Measurements from ENCODE around the gene DOK3.

DNA sequence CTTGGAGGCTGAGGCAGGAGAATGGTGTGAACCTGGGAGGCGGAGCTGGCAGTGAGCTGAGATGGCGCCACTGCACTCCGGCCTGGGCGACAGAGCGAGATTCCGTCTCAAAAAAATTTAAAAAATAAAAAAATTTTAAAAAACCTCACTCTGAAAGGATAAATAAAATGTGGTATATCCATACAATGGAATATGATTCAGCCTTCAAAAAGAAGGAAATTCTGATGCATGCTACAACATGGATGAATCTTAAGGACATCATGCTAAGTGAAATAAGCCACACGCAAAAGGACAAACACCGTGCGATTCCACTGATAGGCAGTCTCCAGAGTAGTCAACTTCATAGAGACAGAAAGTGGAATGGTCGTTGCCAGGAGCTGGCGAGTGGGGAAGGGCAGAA is 44.6 kb downstream of the DOK3 start:
- TF ChIP-seq, protein P1, sequence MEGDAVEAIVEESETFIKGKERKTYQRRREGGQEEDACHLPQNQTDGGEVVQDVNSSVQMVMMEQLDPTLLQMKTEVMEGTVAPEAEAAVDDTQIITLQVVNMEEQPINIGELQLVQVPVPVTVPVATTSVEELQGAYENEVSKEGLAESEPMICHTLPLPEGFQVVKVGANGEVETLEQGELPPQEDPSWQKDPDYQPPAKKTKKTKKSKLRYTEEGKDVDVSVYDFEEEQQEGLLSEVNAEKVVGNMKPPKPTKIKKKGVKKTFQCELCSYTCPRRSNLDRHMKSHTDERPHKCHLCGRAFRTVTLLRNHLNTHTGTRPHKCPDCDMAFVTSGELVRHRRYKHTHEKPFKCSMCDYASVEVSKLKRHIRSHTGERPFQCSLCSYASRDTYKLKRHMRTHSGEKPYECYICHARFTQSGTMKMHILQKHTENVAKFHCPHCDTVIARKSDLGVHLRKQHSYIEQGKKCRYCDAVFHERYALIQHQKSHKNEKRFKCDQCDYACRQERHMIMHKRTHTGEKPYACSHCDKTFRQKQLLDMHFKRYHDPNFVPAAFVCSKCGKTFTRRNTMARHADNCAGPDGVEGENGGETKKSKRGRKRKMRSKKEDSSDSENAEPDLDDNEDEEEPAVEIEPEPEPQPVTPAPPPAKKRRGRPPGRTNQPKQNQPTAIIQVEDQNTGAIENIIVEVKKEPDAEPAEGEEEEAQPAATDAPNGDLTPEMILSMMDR (optimal IDR thresholded peaks at IDR 0.05 in 1 of 3, IDR thresholded peaks at IDR 0.05 in 1 of 3, conservative IDR thresholded peaks at IDR 0.05 in 1 of 3; ENCODE audit: extremely low read depth in 1 of 3, insufficient read depth in 2 of 3, low read length in 3 of 3): no peak
- TF ChIP-seq EZH2 (IDR thresholded peaks at IDR 0.05; ENCODE audit: low read length): no peak
